Activated naive CD4-positive, alpha-beta T cell treated with anti-CD3 and anti-CD28 coated beads, Interleukin-2, amount 50 U/mL, for 72 hours (primary cell): ENCODE data around the gene SUSD3. TPM values are rescaled to one million over a fixed set of nuclear protein-coding genes. Genes with fewer than 3 reads are reported as not detected.

ENCODE experiments used
- ATAC-seq, 2 donors: fragments of 150-1000 bp; cut with Tn5 transposase; 2 replicates each; pipeline ENCODE4 v1.10.0; 2021; ENCODE audit warnings: mild to moderate bottlenecking in 2 of 2, moderate library complexity in 2 of 2
- DNase-seq, 2 donors: peaks; one replicate each; pipeline ENCODE4 v3.0.0; 2021 to 2022; ENCODE audit warnings: low spot score in 2 of 2
- H3K27ac Mint-ChIP-seq, 2 donors: one replicate each; pipeline ENCODE4 v1.8.0; 2022; ENCODE audit warnings: mild to moderate bottlenecking in 2 of 2, mixed read lengths in 2 of 2
- H3K36me3 Mint-ChIP-seq, 2 donors: one replicate each; pipeline ENCODE4 v1.8.0; 2022; ENCODE audit warnings: mixed read lengths in 2 of 2
- H3K9me3 Mint-ChIP-seq, 2 donors: one replicate each; pipeline ENCODE4 v1.8.0; 2022; ENCODE audit warnings: mixed read lengths in 2 of 2
- total RNA-seq, 2 donors: library from RNA; stranded (reverse); gene quantifications; one replicate each; pipeline ENCODE4 v1.2.3, GENCODE V29; 2022

The SUSD3 gene
- total RNA-seq, 2 donors from 2014 or later: 70.7 to 81.9 TPM

- no peak for ATAC-seq
- H3K27ac Mint-ChIP-seq: peak overlapping the region in 1 of 2 donors; percentile 87
These were observed 18.5 kb upstream of the SUSD3 start for GRCh38 chr9:93039976-93040375.

GRCh38 chr9:93040409-93040808 lies 18.1 kb upstream of the SUSD3 start:
- DNase-seq (no peak), ATAC-seq (peak in 1 of 2 donors; percentile 3)
- H3K36me3 Mint-ChIP-seq: peaks cover 0 to 22% of the 10 kb centered on the region in 2 donors
- H3K27ac Mint-ChIP-seq: peak overlapping the region; percentile 60 to 87
- H3K9me3 Mint-ChIP-seq: peaks cover 14 to 16% of the 10 kb centered on the region in 2 donors

More at GRCh38 chr9:93039976-93040375, 18.5 kb upstream of the SUSD3 start:
- peaks cover 14 to 16% of the 10 kb centered on the region in 2 donors for H3K9me3 Mint-ChIP-seq
- peaks cover 0 to 22% of the 10 kb centered on the region in 2 donors for H3K36me3 Mint-ChIP-seq
- no peak for DNase-seq

- H3K27ac Mint-ChIP-seq: peak overlapping the region; percentile 83 to 87
- H3K9me3 Mint-ChIP-seq: peaks cover 14 to 16% of the 10 kb centered on the region in 2 donors
- peak; percentile 12 to 48 for ATAC-seq
- H3K36me3 Mint-ChIP-seq: peaks cover 0 to 22% of the 10 kb centered on the region in 2 donors
- DNase-seq: no peak
These were observed 17.2 kb upstream of the SUSD3 start for GRCh38 chr9:93041108-93041802.

- no peak for ATAC-seq
- Mint-ChIP-seq H3K36me3 (peaks cover 0 to 22% of the 10 kb centered on the region in 2 donors), H3K27ac (peak overlapping the region; percentile 19 to 92), H3K9me3 (peaks cover 14 to 16% of the 10 kb centered on the region in 2 donors)
- DNase-seq: no peak
These were observed 15.4 kb upstream of the SUSD3 start for GRCh38 chr9:93043122-93043521.

- Mint-ChIP-seq H3K9me3 (peaks cover 14 to 16% of the 10 kb centered on the region in 2 donors), H3K27ac (peak overlapping the region; percentile 14 to 45), H3K36me3 (peaks cover 0 to 22% of the 10 kb centered on the region in 2 donors)
- no peak for DNase-seq
- ATAC-seq: no peak
These were observed 13.0 kb upstream of the SUSD3 start for GRCh38 chr9:93045521-93045920.

- DNase-seq (no peak), ATAC-seq (peak in 1 of 2 donors; percentile 10)
- H3K9me3 Mint-ChIP-seq: no peaks in the 10 kb centered on the region
- peak overlapping the region; percentile 15 to 47 for H3K27ac Mint-ChIP-seq
- H3K36me3 Mint-ChIP-seq: peaks cover 0 to 3% of the 10 kb centered on the region in 2 donors
These were observed 9.7 kb upstream of the SUSD3 start for GRCh38 chr9:93048566-93049448.

- H3K9me3 Mint-ChIP-seq: no peaks in the 10 kb centered on the region
- H3K36me3 Mint-ChIP-seq: no peaks in the 10 kb centered on the region
- ATAC-seq (peak in 1 of 2 donors; percentile 16), DNase-seq (no peak)
- H3K27ac Mint-ChIP-seq: peak overlapping the region in 1 of 2 donors; percentile 9
These were observed 9.0 kb upstream of the SUSD3 start for GRCh38 chr9:93049491-93049890.

GRCh38 chr9:93050231-93050630 lies 8.3 kb upstream of the SUSD3 start:
- Mint-ChIP-seq H3K36me3 (no peaks in the 10 kb centered on the region), H3K9me3 (no peaks in the 10 kb centered on the region), H3K27ac (no peak overlapping the region)
- ATAC-seq (no peak), DNase-seq (no peak)

GRCh38 chr9:93051680-93052089 lies 6.8 kb upstream of the SUSD3 start:
- DNase-seq (no peak), ATAC-seq (no peak)
- Mint-ChIP-seq H3K36me3 (no peaks in the 10 kb centered on the region), H3K9me3 (no peaks in the 10 kb centered on the region), H3K27ac (no peak overlapping the region)

GRCh38 chr9:93052791-93053540 lies 5.5 kb upstream of the SUSD3 start:
- Mint-ChIP-seq H3K27ac (peak overlapping the region; percentile 44 to 62), H3K36me3 (no peaks in the 10 kb centered on the region), H3K9me3 (no peaks in the 10 kb centered on the region)
- no peak for DNase-seq
- no peak for ATAC-seq

GRCh38 chr9:93053781-93054331 lies 4.6 kb upstream of the SUSD3 start:
- no peaks in the 10 kb centered on the region for H3K36me3 Mint-ChIP-seq
- ATAC-seq (no peak), DNase-seq (no peak)
- no peak overlapping the region for H3K27ac Mint-ChIP-seq
- no peaks in the 10 kb centered on the region for H3K9me3 Mint-ChIP-seq

- DNase-seq: no peak
- no peak overlapping the region for H3K27ac Mint-ChIP-seq
- no peaks in the 10 kb centered on the region for H3K9me3 Mint-ChIP-seq
- no peak for ATAC-seq
- peaks cover 5 to 10% of the 10 kb centered on the region in 2 donors for H3K36me3 Mint-ChIP-seq
These were observed 3.5 kb upstream of the SUSD3 start for GRCh38 chr9:93054758-93055704.

- ATAC-seq (no peak), DNase-seq (no peak)
- Mint-ChIP-seq H3K27ac (no peak overlapping the region), H3K36me3 (peaks cover 19 to 21% of the 10 kb centered on the region in 2 donors), H3K9me3 (no peaks in the 10 kb centered on the region)
These were observed 1.3 kb upstream of the SUSD3 start for GRCh38 chr9:93057042-93057702.

GRCh38 chr9:93057703-93058354 lies 672 bp upstream of the SUSD3 start:
- DNase-seq (no peak), ATAC-seq (peak; percentile 6 to 9)
- no peaks in the 10 kb centered on the region for H3K9me3 Mint-ChIP-seq
- peak overlapping the region in 1 of 2 donors; percentile 14 for H3K27ac Mint-ChIP-seq
- H3K36me3 Mint-ChIP-seq: peaks cover 19 to 26% of the 10 kb centered on the region in 2 donors
